ENCODE results near the gene CACNG3. TPM values are rescaled to one million over a fixed set of nuclear protein-coding genes. Genes with fewer than 3 reads are reported as not detected.

CACNG3 gene
- total and polyA plus RNA-seq, 2 experiments from 2014 or later, result not detected

DNA sequence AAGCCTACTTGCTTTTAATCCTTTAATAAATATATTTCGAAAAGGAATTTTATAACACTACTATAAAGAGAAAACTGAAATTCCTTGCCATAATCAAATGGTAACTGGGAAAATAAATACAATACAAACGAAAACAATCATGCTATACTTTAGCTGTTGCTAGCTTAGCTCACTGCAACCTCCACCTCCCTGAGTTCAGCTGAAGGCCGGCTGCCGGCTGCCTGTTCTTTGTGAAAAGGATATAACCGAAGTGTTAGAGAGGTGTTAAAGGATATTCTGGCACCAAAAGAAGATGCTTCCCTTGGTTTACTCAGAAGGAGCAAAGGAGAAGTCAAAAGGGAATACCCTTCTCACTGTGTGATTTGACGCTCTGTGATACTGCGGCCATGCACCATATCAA is 108.5 kb downstream of the CACNG3 start:
- no peak for DNase-seq (ENCODE audit: low spot score)
- no peak overlapping the region for H3K27ac ChIP-seq
- TF ChIP-seq EZH2 (IDR thresholded peaks at IDR 0.05; ENCODE audit: borderline replicate concordance) (no peak), EZH2phosphoT487 (IDR thresholded peaks at IDR 0.05; ENCODE audit: low read depth, severe bottlenecking, unreplicated experiment) (no peak)
- TF ChIP-seq, protein P1, sequence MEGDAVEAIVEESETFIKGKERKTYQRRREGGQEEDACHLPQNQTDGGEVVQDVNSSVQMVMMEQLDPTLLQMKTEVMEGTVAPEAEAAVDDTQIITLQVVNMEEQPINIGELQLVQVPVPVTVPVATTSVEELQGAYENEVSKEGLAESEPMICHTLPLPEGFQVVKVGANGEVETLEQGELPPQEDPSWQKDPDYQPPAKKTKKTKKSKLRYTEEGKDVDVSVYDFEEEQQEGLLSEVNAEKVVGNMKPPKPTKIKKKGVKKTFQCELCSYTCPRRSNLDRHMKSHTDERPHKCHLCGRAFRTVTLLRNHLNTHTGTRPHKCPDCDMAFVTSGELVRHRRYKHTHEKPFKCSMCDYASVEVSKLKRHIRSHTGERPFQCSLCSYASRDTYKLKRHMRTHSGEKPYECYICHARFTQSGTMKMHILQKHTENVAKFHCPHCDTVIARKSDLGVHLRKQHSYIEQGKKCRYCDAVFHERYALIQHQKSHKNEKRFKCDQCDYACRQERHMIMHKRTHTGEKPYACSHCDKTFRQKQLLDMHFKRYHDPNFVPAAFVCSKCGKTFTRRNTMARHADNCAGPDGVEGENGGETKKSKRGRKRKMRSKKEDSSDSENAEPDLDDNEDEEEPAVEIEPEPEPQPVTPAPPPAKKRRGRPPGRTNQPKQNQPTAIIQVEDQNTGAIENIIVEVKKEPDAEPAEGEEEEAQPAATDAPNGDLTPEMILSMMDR (IDR thresholded peaks at IDR 0.05; ENCODE audit: poor library complexity), result no peak
- no peaks in the 10 kb centered on the region for H3K36me3 ChIP-seq (replicated peaks; ENCODE audit: insufficient read depth, low read depth)
- H3K79me2 ChIP-seq, result no peaks in the 10 kb centered on the region
- H3K9me3 ChIP-seq (ENCODE audit: low read depth), result no peaks in the 10 kb centered on the region
- H3K4me1 ChIP-seq (ENCODE audit: insufficient read depth), result no peaks in the 10 kb centered on the region
- H3K9me2 ChIP-seq (replicated peaks; ENCODE audit: insufficient read depth), result no peaks in the 10 kb centered on the region
- H3K4me3 ChIP-seq, result no peak overlapping the region
- H4K20me1 ChIP-seq (ENCODE audit: insufficient read depth, poor library complexity, severe bottlenecking), result no peaks in the 10 kb centered on the region
- no peak overlapping the region for H2AFZ ChIP-seq
- H3K27me3 ChIP-seq, result peaks cover 2% of the 10 kb centered on the region
- no peak overlapping the region for H3K4me2 ChIP-seq
- 82% methylated on average over 7 of the region's 7 CpGs for WGBS (ENCODE audit: low lambda C conversion rate, missing lambda C conversion rate)

DNA sequence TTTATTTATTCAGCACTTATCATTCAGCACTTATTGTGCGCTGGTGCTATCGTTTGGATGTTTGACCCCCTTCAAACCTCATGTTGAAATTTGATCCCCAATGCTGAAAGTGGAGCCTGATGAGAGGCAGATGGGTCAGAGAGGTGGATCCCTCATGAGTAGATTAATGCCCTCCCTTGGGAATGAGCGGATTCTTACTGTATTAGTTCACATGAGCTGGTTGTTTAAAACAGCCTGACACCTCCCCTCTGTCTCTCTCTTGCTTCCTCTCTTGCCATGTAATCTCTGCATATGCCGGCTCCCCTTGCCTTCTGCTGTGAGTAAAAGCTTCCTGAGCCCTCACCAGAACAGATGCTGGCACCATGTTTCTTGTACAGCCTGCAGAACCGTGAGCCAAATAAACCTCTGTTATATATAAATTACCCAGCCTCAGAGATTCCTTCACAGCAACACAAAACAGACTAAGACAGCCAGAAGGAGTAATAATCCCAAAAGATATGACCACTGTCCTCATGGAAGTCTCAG is 111.1 kb downstream of the CACNG3 start:
- Histone ChIP-seq H3K79me2 (no peaks in the 10 kb centered on the region), H4K20me1 (ENCODE audit: insufficient read depth, poor library complexity, severe bottlenecking) (no peaks in the 10 kb centered on the region), H3K4me1 (ENCODE audit: insufficient read depth) (no peaks in the 10 kb centered on the region), H3K36me3 (replicated peaks; ENCODE audit: insufficient read depth, low read depth) (no peaks in the 10 kb centered on the region), H3K27me3 (no peaks in the 10 kb centered on the region), H2AFZ (no peak overlapping the region), H3K4me3 (no peak overlapping the region), H3K4me2 (no peak overlapping the region), H3K27ac (no peak overlapping the region), H3K9me2 (replicated peaks; ENCODE audit: insufficient read depth) (no peaks in the 10 kb centered on the region), H3K9me3 (ENCODE audit: low read depth) (no peaks in the 10 kb centered on the region)
- TF ChIP-seq, protein P1 (IDR thresholded peaks at IDR 0.05; ENCODE audit: poor library complexity), result no peak
- TF ChIP-seq EZH2phosphoT487 (IDR thresholded peaks at IDR 0.05; ENCODE audit: low read depth, severe bottlenecking, unreplicated experiment) (no peak), EZH2 (IDR thresholded peaks at IDR 0.05; ENCODE audit: borderline replicate concordance) (no peak)
- WGBS (ENCODE audit: low lambda C conversion rate, missing lambda C conversion rate), result 78% methylated on average over 5 of the region's 5 CpGs
- no peak for DNase-seq (ENCODE audit: low spot score)

DNA sequence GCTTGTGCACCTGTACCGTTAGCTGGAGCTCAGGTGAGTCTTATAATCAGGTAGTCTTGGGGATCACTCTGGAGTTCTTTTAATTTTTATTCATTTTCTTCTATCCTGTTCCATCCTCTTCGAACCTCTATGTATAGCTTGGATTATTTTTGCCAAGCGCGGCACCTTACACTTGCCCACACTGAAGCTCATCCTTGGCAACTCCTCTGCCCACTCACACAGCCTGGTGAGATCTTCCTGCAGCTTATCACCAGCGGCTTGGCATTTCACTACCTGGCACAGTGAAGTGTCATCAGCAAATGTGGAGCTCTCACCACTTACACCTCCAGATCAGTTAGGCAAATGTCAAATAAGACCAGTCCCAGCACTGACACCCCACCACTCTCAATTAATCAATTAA is 116.7 kb downstream of the CACNG3 start:
- 94% methylated on average over 5 of the region's 5 CpGs for WGBS (ENCODE audit: low lambda C conversion rate, missing lambda C conversion rate)
- Histone ChIP-seq H2AFZ (no peak overlapping the region), H3K27me3 (no peaks in the 10 kb centered on the region), H4K20me1 (ENCODE audit: insufficient read depth, poor library complexity, severe bottlenecking) (no peaks in the 10 kb centered on the region), H3K4me3 (no peak overlapping the region), H3K79me2 (no peaks in the 10 kb centered on the region), H3K9me3 (ENCODE audit: low read depth) (no peaks in the 10 kb centered on the region), H3K4me2 (no peak overlapping the region), H3K4me1 (ENCODE audit: insufficient read depth) (no peaks in the 10 kb centered on the region), H3K27ac (no peak overlapping the region), H3K9me2 (replicated peaks; ENCODE audit: insufficient read depth) (no peaks in the 10 kb centered on the region), H3K36me3 (replicated peaks; ENCODE audit: insufficient read depth, low read depth) (no peaks in the 10 kb centered on the region)
- no peak for DNase-seq (ENCODE audit: low spot score)
- TF ChIP-seq EZH2 (IDR thresholded peaks at IDR 0.05; ENCODE audit: borderline replicate concordance) (no peak), EZH2phosphoT487 (IDR thresholded peaks at IDR 0.05; ENCODE audit: low read depth, severe bottlenecking, unreplicated experiment) (no peak)
- TF ChIP-seq, protein P1 (IDR thresholded peaks at IDR 0.05; ENCODE audit: poor library complexity), result no peak
